CD4-positive, alpha-beta T cell treated with Interleukin-4 for 1 hour (primary cell): ENCODE results near the gene C5AR2.
A peak's percentile ranks its signal among the peaks of the same experiment; 100 is the strongest.
"Not testable (repeated sequence)": the region's sequence is repeated elsewhere in the genome, so short reads cannot be mapped to it uniquely, and the experiment has no call there.

Source experiments
- DNase-seq, 2 donors: peaks; one replicate each; pipeline ENCODE4 v3.0.0-alpha.2; 2020 to 2022

Gene C5AR2

GRCh38 chr19:47331931-47332547 is at the start of gene C5AR2:
C5AR2 (plus strand) TSS chr19:47332175; CDS start chr19:47340800, 8,625 bp downstream.
- DNase-seq = no peak

DNA sequence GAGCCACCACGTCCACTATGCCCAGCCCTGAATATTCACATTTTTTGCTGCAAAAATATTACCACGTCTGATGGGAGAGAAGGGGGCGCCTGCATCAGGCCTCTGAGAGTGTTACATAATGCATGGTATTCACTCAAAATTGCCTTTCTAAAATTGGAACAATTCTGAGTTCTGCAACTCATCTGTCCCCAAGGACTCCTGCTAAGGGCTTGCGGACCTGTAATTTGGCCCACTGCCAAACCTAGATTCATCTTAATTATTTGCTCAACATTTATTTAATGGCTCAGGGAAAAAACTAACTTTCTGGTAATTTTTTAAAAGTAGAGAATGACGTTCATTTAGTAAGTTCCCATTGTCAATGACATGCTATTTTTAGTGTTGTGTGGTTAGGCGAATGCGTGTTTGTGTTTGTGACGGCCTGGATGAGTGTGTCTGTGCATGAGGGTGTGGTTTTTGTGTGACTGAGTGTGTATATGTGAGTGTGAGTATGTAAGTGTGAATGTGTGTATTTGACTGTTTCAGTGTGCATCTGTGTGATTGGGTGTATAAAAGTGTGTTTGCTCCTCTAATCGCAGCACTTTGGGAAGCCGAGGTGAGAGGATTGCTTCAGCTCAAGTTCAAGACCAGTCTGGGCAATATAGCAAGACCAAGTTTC is 48.4 kb upstream of the C5AR2 start:
- no peak for DNase-seq

DNA sequence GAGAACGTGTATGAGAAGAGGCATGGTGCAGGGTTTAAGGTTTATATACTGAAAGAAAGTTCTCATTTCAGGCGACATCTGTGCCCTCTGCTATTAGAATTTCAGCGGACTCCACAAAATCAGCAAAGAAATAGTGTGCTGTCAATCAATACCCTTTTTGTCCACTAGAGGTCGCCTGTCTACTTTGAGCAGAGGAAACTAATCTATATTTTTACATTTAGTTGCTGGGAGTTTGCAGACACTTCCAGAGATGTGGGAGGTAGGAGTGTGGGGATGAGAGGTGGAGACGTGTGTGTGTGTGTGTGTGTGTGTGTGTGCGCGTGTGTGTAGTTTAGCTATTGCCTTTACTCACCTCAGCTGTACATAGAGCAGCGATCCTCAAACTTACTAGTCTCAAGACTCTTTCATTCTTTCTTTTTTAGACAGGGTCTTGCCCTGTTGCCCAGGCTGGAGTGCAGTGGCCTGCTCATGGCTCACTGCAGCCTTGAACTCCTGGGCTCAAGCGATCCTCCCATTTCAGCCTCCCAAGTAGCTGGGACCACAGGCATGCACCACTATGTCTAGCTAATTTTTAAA is 47.6 kb upstream of the C5AR2 start:
- peak in 1 of 2 donors; percentile 74 for DNase-seq

DNA sequence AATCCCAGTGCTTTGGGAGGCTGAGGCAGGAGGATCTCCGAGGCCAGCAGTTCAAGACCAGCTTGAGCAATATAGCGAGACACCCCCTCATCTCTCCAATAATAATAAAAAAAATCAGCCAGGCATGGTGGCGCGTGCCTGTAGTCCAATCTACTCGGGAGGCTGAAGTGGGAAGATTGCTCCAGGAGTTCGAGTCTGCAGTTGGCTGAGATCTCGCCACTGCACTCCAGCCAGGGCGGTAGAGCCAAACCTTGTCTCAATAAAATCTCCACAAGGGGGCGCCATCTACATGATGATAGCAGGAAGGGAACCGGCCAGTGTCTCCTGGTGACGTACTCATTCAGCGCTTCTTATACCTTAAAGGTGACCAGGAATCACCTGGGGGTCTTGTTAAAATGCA is 35.9 kb upstream of the C5AR2 start:
- DNase-seq = peak; percentile 79 to 85

DNA sequence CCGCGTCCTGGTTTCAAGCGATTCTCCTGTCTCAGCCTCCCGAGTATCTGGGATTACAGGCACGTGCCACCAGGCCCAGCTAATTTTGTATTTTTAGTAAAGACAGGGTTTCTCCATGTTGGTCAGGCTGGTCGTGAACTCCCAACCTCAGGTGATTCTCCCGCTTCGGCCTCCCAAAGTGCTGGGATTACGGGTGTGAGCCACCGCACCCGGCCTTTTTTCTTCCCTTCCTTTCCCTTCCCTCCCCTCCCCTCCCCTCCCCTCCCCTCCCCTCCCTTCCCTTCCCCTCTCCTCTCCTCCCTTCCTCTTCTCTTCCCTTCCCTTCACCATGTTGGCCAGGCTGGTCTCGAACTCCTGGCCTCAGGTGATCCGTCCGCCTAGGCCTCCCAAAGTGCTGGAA is 31.1 kb upstream of the C5AR2 start:
- DNase-seq = not testable (repeated sequence)

DNA sequence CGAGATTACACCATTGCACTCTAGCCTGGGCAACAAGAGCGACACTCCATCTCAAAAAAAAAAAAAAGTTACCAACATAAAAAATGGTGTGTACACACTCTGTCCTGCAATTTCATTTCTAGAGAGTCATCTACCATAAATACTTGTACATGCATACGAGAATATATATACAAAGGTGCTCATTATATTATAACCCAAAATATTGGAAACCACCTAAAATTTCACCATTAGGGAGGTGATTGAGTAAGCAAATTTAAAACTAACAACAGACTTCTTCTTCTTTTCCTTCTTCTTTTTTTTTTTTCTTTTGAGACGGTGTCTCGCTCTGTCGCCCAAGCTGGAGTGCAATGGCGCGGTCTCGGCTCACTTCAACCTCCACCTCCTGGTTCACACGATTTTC is 29.7 kb upstream of the C5AR2 start:
- no peak for DNase-seq

DNA sequence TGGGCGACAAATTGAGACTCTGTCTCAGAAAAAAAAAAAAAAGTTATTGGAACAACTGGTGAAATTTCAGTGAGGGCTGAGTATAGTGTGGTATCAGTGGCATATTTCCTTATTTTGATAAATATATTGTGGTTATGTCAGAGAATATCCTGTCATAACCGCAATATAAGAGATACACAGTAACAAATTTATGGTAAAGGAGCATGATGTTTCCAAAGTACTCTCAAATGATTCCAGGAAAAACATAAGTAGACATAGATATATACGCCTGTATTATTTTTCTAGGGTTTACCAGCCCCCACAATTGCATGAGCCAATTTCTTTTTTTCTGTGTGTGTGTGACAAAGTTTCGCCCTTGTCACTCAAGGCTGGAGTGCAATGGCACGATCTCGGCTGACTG is 28.0 kb upstream of the C5AR2 start:
- no peak for DNase-seq

- DNase-seq = peak; percentile 41 to 53
Observed at GRCh38 chr19:47305309-47305751, 26.6 kb upstream of the C5AR2 start.

DNA sequence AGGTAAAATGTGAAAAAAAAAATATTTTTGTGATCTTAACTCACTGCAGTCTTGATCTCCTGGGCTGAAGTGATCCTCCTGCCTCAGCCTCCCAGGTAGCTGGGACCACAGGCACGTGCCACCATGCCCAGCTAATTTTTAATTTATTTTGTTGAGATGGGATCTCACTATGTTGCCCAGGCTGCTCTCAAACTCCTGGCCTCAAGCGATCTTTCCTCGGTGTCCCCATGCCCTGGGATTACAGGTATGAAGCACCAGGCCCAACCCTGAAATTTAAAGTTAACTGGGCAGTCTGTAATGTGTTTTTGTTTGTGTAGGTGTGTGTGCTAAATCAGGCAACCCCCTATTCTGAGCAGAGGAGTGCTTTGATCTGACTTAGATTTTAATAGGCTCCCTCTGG is 25.7 kb upstream of the C5AR2 start:
- no peak for DNase-seq

GRCh38 chr19:47309038-47309437 is 22.9 kb upstream of the C5AR2 start:
- DNase-seq = no peak

DNA sequence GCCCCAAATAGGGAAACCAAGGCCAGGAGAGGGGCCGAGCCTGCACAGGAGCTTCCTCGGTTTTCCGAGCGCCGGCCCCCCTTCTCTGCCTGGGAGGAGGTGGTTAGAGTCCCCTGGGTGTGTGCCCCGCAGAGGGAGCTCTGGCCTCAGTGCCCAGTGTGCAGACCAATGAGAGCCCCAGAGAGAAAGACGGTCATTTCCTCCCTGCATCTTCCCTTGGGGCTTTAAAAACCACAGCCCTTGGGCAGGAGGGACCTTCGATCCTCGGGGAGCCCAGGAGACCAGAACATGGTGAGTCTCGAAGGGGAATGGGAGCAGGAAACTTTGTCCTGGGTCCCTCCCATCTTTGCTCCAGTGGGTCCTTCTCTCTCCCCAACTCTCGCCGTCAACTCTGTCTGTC is 22.4 kb upstream of the C5AR2 start, which contains the start of gene C5AR1:
C5AR1 (plus strand) TSS at position 254 of the 400 bp plus-strand sequence; CDS start at position 289, 35 bp downstream.
- DNase-seq = peak in 1 of 2 donors; percentile 55

GRCh38 chr19:47310323-47310722 is 21.7 kb upstream of the C5AR2 start:
- DNase-seq = no peak

DNA sequence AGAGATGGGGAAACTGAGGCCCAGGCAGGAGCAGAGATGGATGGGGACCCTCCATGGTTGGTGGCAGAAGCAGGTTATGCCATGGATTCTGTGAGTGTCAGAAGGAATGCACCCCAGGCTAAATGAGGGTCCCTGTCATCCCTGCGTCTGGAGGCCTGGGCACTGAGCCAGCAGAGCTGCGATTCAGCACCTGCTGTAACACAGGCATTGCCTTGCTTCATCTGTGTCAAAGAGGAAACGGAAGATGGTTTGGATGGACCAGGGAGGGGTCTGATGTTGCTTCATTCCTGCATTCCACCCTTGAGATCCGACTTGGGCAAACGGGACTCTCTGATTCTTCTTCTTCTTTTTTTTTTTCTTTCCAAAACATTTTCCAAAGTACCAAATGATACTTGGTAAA is 21.2 kb upstream of the C5AR2 start:
- DNase-seq = peak in 1 of 2 donors; percentile 40

DNA sequence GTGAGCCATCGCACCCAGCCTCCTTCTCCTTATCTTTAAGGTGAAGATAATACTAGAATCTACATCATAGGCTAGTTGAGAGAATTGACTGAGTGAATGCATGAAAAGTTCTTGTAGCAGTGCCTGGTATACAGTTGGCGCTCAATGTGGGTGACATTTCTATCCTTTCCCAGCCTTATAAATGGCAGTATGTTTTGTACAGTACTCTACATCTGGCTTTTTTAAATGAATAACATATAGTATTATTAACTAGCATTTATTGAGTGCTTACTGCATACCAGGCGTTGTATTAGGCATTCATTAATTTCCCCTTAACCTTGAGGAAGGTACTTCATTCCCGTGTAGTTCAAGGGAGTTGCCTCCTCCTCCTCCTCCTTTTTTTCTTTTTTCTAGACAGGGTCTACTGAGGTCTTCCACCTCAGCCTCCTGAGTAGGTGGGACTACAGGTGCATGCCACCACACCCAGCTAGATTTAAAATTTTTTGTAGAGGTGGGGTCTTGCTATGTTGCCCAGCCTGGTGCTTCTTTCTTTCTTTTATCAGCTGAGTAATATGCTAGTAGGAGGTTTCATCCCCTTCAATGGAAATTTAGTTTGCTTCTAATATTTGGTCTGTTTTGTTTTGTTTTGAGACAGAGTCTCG is 19.5 kb upstream of the C5AR2 start:
- no peak for DNase-seq

- no peak for DNase-seq
Observed at GRCh38 chr19:47313754-47314295, 18.1 kb upstream of the C5AR2 start.

DNA sequence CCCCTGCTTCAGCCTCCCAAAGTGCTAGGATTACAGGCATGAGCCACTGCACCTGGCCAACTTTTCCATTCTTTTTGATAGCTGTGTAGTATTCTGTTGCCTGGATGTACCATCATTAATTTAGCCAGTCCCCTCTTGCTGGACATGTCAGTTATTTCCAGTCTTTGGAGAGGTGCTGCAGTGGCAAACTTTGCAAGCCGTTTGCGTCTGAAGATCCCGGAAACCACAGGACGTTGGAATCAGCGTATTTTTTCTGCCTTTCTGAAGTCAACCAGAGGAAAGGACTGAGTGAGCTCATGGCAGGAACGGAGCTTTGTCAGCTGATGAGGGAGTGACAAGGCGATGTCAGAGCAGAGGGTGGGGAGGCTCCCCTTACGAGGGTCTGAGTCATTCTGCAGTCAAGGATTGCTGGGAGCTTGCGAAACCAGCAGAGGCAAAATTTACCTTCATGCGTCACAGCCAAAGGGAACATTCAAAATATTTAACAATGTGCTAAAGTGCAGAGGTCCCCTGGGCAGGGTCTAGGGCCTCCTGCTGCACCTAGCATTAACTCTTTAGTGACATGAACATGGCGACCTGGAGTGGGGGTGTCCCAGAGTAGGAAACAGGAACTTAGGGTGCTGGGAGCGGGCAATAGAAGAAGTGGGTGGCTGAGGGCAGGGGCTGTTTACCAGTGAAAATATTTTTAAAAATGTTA is 16.7 kb upstream of the C5AR2 start:
- DNase-seq = peak in 1 of 2 donors; percentile 82

- DNase-seq = no peak
Observed at GRCh38 chr19:47316513-47316912, 15.5 kb upstream of the C5AR2 start.

- no peak for DNase-seq
Observed at GRCh38 chr19:47319923-47320871, 11.8 kb upstream of the C5AR2 start.

DNA sequence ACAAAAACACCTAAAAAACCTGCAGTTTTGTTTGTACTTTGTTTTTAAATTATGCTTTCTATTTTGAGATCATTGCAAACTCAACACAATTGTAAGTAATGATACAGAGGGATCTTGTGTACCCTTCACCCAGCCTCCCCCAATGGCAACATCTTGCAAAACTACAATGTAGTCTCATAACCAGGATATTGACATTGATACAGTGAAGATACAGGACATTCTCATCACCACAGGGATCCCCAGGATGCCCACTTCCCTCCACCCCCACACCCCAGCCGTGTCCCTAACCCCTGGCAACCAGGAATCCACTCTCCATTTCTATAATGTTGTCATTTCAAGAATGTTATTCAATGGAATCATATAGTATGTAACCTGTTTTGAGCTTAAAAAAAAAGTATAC is 10.3 kb upstream of the C5AR2 start:
- DNase-seq = no peak

DNA sequence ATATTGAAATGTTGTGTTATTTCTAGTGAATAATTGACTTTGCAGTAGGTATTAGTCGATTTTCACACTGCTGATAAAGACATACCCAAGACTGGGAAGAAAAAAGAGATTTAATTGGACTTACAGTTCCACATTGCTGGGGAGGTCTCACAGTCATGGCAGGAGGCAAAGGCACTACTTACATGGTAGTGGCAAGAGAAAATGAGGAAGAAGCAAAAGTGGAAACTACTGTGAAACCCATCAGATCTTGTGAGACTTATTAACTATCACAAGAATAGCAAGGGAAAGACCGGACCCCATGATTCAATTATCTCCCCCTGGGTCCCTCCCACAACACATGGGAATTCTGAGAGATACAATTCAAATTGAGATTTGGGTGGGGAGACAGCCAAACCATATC is 9.9 kb upstream of the C5AR2 start:
- DNase-seq = no peak

DNA sequence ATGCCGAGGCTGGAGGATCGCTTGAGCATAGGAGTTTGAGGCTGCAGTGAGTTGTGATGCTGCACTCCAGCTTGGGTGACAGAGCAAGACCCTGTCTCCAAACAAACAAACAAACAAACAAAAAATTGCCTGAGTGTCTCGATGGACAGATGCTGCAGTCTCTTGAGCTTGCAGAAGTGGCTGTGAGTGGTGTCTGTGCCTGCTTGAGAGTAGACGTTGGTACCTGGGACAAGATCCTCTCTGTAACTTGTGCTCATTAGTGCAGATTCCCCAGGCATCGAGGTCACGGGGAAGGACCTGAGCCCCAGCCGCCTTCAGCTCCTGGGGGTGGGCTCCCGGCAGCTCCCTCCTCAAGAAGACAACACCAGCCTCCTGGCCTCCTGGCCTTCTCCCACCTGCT is 8.6 kb upstream of the C5AR2 start:
- no peak for DNase-seq

DNA sequence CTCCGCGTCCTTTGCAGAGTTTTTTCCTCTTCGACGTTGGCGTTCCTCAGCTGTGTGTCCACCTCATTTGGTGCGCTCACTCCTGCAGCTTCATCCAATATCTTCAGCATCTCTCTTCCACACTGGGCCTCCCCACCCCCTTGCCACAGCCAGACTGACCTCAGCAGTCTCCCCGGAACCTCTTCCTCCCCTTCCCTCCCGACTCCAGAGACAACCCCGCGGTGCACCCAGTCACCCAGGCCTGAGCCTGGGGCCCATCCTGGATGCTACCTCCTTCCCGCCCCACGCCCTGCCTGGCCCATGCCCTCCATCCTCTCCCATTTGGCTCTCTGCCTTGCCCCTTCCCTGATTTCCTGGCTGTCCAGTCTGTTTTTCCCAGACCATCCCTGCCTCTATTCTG is 8.1 kb upstream of the C5AR2 start:
- DNase-seq = no peak
